HG02970 (cell line): Measurements from ENCODE around the gene KPNA1.
A peak's percentile ranks its signal among the peaks of the same experiment; 100 is the strongest.

Experiments
- ATAC-seq: cut with Tn5 transposase; IDR thresholded peaks from one replicate; pipeline ENCODE4 v1.9.1; 2021; ENCODE audit warnings: mild to moderate bottlenecking, moderate library complexity, moderate number of reproducible peaks; ENCODE audit not compliant: unreplicated experiment, low FRiP score

The KPNA1 gene

GRCh38 chr3:122389892-122390291 lies 124.8 kb downstream of the KPNA1 start:
- no peak for ATAC-seq

- no peak for ATAC-seq
Observed at GRCh38 chr3:122389197-122389596, 125.5 kb downstream of the KPNA1 start.

GRCh38 chr3:122387709-122388108 lies 127.0 kb downstream of the KPNA1 start:
- ATAC-seq: no peak

- peak; percentile 90 for ATAC-seq
Observed at GRCh38 chr3:122383771-122384697, 130.7 kb downstream of the KPNA1 start, which contains the start of gene FAM162A. FAM162A (plus strand) TSS chr3:122384182; CDS start chr3:122384266, 84 bp downstream.

GRCh38 chr3:122382888-122383666 lies 131.7 kb downstream of the KPNA1 start, which contains the start of gene MIX23:
MIX23 (minus strand) TSS chr3:122383231; CDS start chr3:122383224, 7 bp downstream.
- no peak for ATAC-seq

- no peak for ATAC-seq
Observed at GRCh38 chr3:122377975-122378374, 136.8 kb downstream of the KPNA1 start.

GRCh38 chr3:122374034-122374433 lies 140.7 kb downstream of the KPNA1 start:
- ATAC-seq: no peak
